AG08396 (cell line): ENCODE results near the gene PPAN.

Source experiments
- DNase-seq: peaks from one replicate; pipeline ENCODE4 v3.0.0; 2012; ENCODE audit warnings: low spot score, mixed read lengths

PPAN gene

DNA sequence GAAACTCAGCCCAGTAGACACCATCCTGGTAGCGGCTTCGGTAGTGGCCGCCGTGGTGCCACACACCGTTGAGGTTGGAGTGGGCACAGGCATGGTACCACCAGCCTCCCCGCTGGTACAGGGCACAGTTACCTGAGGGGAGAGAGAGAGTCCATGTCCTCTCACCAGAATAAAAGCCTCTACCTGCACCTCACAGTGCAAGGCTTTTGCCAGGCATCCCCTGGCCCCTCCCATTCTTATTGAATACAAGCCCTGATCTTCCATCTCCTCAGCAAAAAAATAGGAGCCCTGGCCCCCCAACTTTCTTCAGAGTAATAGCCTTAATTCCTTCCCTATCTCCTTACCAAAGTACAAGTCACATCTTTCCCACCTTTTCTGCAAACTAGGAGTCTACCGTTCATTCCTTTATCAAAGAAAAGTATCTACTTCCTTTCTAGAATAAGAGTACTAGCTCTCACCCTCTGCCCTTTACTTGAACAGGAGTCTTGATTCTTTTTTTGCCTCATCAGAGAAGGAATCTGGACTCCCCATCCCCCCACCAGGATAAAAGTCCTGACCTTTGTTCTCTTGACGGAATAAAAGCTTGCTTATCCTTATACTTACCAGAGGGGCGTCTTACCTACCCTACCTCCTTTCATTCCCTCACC, 13.4 kb upstream of the PPAN start:
- DNase-seq: no peak

DNA sequence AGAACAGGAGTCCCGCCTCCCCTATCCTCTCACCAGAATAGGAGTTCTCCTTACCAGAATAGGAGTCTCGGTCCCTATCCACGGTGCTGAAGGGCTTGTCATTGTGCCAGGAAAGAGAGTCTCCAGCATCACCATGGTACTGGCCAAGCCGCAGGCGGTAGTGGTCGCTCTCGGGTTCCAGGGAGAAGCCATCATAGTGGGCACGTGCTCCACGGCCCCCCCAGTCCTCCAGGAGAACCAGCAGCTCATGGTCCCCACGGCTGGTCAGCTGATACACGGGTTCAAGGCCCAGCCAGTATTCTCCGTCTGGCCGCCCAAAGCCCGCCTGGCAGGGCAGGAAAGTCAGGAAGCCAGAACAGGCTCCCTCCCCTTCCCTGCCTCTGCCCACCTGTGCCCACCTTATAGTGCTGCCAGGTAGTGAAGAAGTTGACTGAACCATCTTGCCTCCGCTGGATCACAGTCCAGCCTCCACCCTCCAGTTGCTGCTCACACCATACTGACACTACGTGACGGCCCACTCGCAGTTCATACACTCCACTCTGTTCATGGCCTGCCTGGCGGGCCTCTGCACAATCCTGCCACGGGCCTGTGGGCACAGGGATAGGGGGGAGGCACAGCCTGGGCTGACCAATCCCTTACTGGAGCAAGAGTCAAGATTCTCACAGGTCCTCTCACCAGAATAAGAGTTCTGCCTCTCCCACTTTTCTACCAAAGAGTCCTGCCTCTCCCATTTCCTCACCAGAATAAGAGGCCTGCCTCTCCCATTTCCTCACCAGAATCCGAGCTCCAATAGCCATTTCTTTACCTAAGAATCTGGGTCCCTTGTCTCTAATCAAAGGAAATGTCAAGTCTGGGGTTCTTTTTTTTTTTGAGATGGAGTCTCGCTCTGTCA, 12.6 kb upstream of the PPAN start:
- DNase-seq: no peak

DNA sequence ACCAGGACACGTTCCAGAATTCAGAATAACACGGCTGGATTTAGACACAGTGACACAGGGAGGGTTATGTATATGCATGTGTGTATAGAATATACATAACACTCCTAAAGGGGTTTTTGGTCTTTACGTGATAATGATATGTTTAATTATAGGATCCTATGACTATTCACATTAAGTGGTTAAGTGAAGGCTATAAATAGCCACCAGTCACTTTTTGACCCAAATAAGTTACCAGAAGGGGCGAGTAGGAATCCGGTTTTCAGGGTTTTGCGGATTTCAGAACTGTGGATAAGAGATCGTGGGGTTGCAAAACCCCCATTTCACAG, 10.6 kb upstream of the PPAN start:
- no peak for DNase-seq

DNA sequence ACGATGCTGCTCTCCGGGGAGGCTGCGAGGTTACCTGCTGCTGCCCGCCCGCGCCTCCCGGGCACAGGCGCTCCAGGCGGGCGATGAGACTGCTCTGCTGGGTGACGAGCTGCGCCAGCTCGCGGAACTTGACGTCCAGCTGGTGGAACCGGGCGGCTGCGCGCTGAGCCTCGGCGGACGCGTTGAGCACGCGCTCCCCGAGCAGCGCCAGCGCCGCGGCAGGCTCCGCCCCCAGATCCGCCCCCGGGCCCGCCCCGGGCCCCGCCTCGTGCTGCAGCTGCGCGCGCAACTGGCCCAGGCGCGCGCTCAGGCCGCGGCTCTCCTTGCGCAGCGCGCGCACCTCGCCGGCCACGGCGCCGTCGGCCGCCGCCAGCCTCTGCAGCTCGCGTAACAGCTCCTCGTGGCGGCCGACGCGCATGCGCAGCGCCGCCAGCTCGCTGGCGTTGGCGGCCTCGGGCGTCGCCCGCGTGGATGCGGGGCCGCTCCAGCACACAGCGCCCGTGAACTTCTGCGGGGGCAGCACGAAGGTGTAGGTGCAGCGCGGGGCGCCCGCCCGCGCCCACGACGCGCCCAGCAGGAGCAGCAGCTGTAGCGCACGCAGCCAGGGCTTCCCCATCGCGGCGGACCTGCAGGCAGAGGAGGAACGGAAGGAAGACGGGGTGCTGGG, 10.1 kb upstream of the PPAN start:
- DNase-seq: peak; percentile 100

DNA sequence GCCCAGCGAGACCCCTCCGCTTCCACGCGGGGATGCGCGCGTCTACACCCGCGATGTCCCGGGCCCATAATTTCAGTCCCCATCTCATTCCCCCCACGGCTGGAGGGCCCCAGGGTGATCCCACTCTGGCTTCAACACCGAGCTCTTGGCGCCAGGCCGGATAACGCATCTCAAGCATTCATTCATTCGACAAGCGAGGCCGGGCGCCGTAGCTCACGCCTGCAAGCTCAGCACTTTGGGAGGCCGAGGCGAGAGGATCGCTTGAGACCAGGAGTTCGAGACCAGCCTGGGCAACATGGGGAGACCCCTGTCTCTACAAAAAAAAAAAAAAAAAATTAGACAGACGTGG, 9.6 kb upstream of the PPAN start:
- DNase-seq: no peak

DNA sequence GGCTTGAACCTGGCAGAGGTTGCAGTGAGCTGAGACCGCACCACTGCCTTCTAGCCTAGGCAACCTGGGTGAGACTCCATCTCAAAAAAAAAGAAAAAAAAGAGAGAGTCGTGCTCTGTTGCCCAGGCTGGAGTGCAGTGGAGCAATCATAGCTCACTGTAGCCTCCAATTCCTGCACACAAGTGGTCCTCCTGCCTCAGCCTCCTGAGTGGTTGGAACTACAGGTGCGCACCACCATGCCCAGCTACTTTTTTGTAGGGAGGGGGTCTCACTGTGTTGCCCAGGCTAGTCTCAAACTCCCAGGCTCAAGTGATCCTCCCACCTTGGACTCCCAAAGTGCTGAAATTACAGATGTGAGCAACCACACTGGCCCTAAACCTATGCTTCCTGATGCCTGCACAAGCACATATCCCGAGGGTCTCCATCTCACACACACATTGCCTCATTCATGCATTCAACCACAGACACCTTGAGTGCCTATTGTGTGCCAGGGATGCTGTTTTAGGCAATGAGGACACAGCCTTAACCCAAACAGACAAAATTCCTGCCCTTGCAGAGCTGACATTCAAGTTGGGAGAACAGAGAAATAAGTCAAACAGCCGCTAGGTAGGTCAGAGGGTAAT, 5.9 kb upstream of the PPAN start:
- no peak for DNase-seq

DNA sequence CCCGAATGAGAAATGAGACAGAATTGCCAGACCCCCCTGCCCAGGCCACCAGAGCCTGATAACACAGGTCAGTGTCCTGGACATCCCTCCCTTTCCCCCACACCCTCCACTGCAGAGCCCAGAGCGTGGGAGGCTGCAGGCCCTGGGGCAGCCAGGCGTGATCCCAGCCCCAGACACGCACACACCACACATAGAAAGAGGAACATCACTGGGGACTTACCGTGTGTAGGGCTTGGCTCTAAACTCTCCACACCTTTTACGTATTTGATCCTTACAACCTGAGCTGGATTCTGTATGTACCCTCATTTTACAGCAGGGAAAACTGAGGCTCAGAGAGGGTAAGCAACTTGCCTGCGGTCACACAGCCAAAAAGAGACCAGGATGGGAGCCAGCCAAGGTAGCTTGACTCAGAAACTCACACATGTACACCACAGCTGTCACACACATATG, 3.4 kb upstream of the PPAN start:
- DNase-seq: no peak

DNA sequence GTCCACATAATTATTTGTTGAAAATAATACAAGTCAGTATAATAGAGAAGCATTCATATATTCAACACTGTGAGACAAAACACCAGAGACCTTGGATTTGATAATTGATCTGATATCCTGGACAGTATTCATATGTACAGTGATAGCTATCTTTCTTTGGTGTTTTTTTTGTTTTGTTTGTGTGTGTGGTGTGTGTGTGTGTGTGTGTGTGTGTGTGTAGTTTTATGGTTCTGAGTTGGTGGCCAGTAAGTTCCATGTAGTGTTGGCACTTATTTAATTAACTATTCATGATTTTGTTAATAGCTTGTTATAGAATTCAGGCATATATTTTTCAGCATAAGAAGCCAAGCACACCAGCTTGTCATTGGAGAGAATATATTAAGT, 2.0 kb upstream of the PPAN start:
- DNase-seq: no peak

DNA sequence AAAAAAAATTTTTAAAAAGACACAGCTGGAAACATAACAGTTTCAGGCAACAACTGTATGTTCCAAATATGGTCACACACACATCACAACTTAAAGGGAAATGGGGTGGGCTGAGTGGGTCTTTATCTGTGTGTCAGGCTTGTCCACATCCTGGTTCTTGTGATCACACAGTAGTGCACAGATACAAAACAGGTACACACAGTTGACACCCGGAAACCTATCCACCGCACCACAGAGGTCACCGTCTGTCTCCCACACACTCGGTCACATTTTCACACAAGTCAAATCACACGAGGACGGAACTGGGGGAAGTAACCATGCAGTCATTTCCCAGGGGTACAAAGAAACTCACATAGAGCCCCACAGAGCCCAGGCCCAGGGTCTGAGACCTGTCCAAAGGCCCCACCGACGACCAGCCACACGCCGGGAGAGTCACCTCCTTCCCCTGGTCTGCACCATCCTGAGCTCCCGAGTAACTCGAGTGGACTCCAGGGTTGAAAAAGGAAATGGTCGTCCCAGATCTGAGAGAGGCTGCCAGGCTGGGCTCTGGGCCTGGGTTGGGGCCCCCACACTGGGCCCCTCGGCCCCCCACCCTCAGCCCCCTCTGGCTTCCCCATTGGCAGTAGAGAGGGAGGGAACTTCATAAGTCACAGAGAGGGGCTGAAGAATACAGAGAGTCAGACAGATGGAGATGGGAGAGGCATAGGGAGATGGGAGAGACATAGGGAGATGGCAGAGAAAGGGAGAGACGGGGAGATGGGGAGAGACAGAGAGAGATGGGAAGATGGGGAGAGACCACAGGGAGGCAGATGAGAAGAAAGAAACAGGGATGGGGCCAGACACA, 1.3 kb upstream of the PPAN start:
- no peak for DNase-seq

DNA sequence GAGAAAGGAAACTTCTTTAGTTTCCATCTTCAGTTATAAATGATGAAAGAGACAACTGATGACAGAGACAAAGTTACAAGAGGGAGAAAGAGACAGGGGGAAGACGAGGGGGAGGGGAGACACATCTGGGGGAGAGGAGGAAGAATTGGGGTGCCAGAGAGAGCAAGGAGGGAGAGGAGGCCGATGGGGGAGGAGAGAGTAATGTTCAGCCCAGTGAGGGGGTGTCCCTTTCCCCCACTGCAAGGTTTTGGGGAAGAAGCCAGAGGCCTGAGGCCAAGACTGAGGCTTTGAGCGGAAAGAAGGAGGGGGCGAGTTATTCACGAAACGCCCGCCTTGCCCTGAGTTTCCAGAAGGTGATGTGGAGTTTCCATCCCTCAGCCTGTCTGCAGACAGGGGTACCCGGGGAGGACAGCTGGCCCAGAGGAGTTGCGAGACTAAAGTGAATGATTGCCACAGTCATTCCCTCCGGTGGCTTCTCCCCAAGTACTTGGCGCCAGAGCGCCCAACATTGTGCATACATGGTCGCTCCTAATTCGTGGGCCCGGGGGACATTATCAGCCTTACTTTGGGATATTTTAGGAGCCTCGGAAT, 558 bp upstream of the PPAN start:
- no peak for DNase-seq

DNA sequence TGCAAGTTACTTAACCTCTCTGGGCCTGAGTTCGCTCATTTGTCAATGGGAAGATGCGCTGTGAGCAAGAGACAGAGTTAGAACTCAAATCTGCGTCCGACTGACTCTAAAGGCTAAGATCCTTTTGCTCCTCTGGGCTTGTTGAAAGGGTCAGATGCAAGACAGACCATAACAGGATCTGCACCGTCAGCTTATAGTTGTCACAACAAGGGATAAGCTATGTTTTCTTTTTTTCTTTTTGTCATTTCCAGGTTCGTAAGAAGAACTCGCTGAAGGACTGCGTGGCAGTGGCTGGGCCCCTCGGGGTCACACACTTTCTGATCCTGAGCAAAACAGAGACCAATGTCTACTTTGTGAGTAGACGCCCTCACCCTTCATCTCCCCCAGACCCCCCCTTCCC, 1.1 kb downstream of the PPAN start:
- DNase-seq: no peak

DNA sequence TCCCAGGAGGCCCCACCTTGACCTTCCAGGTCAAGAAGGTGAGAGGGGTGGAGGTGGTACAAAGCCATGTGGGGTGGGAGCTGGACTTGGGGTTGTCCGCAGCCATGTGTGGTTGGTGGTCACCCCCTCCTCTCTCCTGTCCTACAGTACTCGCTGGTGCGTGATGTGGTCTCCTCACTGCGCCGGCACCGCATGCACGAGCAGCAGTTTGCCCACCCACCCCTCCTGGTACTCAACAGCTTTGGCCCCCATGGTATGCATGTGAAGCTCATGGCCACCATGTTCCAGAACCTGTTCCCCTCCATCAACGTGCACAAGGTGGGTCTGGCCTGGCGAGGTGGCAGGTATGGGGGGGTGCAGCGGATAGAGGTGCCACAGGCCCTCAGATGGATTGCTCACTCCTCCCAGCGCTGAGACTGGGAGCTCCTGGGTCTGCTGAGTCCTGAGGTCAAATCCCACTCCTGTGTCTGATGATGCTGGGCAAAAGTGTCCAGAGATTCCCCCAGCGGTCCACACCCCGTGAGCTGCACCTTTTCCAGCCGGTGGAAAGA, 1.7 kb downstream of the PPAN start:
- DNase-seq: no peak

DNA sequence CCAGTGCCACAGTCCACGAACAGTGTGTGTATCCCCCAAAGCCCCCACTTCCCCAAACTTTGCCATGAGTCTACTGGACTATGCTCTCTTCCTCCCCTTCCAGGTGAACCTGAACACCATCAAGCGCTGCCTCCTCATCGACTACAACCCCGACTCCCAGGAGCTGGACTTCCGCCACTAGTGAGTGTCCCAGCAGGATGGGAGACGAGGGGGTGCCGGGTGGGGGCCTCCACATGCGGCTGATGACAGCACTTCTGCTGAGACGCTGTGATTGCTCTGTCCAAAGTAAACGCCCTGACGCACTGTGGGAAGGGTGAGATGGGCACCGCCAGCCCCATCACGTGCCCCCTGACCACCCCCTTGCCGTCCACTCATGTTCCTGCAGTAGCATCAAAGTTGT, 3.4 kb downstream of the PPAN start:
- DNase-seq: no peak

DNA sequence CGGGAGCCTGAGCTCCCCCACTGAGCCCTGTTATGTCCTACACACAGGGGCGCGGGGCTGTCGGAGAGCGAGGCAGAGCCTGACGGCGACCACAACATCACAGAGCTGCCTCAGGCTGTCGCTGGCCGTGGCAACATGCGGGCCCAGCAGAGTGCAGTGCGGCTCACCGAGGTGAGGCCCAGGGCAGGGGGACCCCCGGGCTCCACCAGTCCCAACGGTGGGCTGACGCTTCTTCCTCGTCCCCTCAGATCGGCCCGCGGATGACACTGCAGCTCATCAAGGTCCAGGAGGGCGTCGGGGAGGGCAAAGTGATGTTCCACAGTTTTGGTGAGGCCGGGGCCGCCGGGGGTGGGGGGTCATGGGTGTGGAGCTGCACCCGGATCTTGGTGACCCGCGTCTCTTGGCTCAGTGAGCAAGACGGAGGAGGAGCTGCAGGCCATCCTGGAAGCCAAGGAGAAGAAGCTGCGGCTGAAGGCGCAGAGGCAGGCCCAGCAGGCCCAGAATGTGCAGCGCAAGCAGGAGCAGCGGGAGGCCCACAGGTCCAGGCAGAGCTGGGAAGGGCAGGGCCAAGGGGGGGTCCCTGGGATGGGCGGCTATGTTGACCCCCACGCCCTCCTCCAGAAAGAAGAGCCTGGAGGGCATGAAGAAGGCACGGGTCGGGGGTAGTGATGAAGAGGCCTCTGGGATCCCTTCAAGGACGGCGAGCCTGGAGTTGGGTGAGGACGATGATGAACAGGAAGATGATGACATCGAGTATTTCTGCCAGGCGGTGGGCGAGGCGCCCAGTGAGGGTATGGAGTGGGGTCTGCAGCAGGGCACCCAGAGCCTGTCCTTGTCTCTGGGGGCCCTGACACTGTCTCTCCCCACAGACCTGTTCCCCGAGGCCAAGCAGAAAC, 4.2 kb downstream of the PPAN start:
- DNase-seq: no peak

DNA sequence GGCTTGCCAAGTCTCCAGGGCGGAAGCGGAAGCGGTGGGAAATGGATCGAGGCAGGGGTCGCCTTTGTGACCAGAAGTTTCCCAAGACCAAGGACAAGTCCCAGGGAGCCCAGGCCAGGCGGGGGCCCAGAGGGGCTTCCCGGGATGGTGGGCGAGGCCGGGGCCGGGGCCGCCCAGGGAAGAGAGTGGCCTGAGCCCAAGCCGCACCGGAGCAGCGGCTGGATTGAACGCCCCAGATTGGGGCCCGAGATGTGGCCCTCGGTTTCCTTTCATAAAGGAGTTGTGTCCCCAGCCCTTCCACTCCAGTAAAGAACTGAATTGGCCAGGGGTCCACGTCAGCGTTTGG, 4.8 kb downstream of the PPAN start:
- no peak for DNase-seq

DNA sequence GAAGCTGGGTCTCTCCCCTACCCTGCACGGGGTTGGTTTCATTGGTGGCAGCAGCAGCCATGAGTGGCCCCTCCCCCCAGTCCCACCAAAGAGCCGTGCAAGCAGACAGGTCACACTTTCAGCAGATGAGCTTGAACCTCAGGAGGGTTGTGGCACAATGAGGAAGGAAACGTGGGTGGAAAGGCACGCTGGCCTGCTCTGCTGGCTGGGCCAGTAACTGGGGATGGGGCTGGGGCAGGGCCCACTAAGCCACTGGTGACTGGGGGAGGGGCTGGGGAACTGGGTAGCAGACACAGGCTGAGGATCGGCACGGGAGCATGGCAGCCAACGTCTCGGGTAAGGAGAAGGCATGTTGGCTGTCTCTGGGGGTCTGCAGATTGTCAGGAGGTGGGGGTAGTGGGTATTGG, 5.2 kb downstream of the PPAN start, which contains the start of gene P2RY11:
TSS of gene P2RY11 (plus strand) at position 289 of the 407 bp plus-strand sequence. CDS start at position 318, 29 bp downstream.
- DNase-seq: no peak

DNA sequence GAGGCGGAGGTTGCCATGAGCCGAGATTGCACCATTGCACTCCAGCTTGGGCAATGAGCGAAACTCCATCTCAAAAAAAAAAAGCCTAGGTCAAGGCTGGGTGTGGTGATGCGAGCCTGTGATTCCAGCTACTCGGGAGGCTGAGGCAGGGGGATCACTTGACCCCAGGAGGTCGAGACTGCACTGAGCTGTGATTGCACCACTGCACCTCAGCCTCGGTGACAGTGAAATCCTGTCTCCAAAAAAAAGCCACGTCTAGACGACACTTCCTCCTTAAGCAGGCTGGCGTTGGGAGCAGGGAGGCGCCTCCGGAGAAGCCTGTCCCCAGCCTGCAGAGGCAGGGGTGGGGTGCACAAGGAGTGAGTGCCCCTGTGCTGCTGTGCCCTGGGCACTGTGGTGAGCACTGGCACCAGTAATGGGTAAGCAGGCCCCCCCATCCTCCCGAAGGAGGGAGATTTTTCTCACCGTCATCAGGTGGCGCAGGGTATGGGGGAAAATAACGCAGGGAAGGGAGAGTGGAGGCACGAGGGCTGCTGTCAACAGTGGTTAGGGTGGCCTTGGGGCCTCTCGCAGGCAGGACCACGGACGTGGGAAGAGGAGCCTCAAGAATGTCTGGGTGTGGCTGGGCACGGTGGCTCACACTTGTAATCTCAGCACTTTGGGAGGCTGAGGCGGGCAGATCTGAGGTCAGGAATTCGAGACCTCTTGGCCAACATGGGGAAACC, 6.0 kb downstream of the PPAN start:
- no peak for DNase-seq

DNA sequence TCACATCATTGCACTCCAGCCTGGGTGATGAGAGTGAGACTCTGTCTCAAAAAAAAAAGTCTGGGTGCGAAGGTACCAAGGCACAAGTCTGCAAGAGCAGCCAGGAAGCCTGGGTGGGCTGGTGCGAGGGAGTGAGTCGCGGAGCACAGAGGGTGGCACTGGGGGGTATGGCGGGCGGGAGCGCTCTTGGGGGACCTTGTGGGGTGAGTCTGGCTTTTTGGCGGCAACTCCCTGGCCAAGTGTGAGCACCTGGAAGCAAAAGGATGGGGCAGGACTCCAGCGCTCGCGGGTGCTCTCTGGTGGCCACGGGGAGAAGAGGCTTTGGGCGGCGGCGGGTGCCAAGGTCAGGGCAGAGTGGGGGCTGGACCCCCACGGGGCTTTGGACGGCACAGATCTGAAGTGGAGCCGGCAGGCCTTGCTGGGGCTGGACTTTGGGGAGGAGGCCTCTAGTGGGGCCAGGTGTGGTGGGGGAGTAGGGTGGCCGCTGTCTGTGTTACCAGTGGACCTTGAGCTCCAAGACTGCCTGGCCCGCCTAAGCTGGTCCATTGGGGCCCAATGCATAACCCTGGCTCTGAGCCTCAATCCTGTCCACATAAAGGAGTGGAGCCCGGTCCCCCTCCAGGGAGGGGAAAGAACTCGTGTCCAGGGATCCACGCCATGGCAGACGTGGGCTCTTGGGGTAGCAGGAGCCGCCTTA, 6.9 kb downstream of the PPAN start:
- DNase-seq: peak; percentile 59

DNA sequence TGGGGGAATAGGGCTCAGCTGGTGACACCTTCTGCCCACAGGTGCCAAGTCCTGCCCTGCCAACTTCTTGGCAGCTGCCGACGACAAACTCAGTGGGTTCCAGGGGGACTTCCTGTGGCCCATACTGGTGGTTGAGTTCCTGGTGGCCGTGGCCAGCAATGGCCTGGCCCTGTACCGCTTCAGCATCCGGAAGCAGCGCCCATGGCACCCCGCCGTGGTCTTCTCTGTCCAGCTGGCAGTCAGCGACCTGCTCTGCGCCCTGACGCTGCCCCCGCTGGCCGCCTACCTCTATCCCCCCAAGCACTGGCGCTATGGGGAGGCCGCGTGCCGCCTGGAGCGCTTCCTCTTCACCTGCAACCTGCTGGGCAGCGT, 7.4 kb downstream of the PPAN start:
- DNase-seq: no peak
